NCI-H128 (cell line): ENCODE data around the gene C1RL.

Experiments used
- DNase-seq: peaks from one replicate; lab custom pipeline; 2025; ENCODE audit not compliant: unreplicated experiment; lab: John Stamatoyannopoulos, UW

C1RL gene

GRCh38 chr12:7137908-7138307 lies 28.9 kb upstream of the C1RL start:
- DNase-seq = no peak

DNA sequence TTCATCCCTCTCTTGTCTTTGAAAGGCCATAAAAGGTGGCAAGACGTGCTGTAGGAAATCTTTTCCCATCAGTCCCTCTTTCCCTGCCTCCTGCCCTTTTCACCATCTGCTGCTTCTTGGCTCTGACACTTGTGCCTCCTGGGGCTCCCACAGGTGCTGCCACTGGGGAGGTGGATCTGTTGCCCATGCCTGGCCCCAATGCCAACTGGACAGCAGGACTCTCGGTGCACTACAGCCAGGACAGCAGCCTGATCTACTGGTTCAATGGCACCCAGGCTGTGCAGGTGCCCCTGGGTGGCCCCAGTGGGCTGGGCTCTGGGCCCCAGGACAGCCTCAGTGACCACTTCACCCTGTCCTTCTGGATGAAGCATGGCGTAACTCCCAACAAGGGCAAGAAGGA lies 27.7 kb upstream of the C1RL start:
- DNase-seq = no peak

DNA sequence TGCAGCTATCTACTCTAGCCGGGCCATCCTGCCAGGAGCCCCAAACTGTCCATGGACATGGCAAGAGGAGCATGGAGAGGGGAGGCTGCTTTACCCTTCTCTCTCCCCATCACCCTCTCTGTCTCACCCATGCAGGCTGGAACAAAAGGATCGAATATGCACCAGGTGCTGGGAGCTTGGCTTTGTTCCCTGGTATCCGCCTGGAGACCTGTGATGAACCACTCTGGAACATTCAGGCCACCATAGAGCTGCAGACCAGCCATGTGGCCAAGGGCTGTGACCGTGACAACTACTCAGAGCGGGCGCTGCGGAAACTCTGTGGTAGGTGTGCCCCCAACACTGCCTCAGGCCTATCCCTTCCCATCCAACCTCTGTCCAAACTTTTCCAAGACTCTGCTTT lies 27.1 kb upstream of the C1RL start:
- no peak for DNase-seq

DNA sequence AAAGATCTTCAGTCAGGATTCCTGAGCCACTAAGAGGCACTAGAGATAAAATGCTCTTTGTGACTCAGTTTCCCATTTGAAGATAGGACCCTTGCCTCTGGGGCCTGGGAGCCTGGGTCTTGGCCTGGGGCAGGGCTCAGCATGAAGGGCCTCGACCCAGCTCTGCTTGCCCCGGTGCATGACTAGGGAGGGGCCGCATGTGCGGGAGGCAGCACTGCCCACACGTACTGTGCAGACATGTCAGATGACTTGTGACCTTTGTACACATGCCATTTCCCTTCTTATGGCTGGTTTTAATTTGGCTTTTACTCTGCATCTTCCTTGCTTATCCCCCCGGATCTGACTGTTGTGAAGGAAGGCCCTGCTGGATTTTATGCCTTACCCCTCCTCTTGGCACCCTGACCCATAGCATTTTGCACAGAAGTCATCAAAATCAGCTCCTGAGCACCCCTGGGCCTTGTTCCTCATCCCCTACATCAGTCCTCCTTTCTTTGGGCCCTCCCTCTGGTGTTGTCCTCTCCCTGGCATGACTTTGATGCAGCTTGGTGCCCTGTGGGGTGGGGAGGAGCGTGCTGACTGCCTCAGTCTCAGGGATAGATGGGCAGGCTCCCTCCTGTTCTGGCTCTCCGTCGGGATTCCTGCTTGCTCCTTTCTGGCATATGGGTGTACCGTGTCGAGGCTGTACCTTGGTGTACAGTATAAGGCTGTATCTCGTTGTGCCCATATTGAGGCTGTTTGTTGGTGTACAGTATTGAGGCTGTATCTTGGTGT lies 25.6 kb upstream of the C1RL start:
- no peak for DNase-seq

DNA sequence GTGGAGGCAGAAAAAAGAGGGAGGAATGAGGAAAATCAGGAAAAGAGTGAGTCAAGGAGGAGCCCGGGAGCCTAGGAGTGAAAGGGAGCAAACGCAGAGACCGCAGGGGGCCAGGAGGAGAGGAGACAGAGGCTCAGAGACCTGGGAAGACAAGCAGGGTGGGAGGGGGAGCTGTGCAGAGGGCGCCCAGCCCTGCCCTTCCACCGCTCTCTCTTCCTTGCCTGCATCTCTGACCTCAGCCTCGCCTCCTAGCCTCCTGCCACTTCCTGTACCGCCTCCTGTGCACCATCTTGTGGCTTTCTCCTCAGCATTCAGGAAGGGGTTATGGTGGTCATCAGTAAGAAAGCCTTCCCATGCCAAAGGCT lies 22.5 kb upstream of the C1RL start:
- DNase-seq = no peak

DNA sequence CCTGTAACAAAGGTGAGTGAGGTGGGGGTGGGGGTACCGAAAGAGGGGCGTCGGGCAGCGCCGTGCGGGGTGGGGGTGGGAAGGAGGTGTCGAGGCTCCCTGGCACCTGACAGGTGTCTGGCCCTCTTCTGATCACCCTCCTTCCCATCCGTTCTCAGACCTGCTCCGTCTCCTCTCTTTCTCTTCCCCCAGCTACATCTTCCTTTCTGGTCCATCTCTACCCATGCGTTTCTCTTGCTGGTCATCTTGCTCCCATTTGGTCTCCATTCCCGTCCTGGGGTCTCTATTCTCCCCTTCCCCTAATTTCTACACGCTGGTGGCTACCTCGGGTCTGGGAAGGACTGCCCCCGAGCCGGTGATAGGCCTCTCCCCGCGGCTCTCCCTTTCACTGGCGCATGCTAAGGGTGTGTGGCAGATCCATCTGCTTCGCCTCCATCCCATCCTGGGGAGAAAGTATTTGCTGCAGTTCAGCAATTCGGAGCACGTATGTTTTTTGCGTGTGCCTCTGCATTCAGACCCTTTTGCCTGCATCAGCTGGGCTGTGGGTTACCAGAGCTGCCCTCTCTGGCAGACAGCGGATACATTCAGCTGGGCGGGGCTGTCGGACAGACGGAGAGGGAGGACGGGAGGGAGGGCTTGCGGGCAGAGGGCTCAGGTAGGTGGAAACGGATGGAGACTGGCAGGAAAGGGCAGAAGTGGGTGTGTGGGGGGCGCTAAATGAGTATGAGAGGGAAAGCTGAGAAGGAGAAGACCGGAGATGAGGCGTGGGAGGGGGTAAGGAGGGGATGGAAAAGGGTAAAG lies 21.9 kb upstream of the C1RL start:
- DNase-seq = peak; percentile 44

GRCh38 chr12:7129872-7130691 lies 21.1 kb upstream of the C1RL start, which contains the start of gene CLSTN3:
TSS of gene CLSTN3 (plus strand) at chr12:7130371. CDS start at chr12:7130649, 278 bp downstream.
- peak; percentile 78 for DNase-seq

DNA sequence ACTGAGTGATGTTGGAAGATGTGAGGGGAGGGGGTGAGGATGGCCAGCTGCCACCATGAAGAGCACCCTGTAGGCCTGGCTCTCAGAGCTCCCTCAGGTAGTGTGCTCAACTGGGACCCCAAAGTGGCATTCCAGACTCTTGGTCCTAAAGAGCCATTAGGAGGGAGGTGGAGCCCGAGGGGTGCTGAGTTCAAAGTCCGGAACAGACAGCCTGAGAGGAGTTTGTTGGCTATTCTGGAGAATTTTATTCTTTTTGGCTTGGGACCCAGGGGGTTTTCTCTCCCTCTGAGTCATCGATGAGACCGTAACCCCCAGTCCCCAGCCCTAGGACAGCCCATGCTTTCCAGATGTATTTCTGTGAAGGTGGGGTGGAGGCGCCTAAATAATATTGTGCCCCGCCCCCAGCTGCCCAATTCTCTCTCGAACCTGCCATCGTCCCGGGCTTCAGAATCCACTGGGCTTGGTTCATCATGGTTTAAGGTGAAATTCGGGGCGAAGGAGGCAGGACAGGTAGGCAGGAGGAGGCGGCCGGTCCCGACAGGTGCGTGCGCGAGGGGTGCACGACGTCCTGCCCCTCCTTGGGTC lies 20.4 kb upstream of the C1RL start:
- DNase-seq = no peak

DNA sequence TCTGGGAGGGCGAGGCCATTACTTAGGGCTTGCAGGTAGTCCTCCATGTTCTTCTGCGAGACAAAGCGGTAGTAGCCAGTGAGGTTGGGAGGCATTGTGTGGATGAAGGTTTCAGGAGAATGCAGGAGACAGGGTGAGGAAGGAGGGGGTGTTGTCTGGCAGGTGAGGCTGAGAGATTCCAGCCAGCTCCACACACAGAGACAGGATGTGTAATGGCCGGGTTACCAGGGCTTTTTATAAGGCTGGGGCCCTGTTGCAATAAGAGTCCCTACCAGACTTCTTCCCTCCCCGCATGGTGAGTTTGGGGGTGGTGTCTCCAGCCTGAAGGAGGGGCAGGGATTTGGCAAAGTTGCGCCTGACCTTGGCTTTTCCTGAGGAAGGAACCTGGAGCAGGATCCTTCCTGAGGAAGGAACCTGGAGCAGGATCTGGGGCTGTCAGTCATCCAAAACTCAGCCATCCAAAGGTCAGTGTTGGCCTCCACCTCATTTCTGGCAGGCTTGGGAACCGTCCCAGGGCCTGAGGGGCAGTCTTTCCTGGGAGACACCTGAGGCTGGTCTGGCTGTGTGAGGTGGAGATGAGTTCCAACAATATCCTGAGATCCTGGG lies 19.8 kb upstream of the C1RL start, which contains the start of gene RBP5:
RBP5 (minus strand) TSS at position 209 of the 606 bp plus-strand sequence; CDS start at position 95, 114 bp downstream.
- DNase-seq = no peak

GRCh38 chr12:7127916-7128626 lies 19.1 kb upstream of the C1RL start:
- no peak for DNase-seq

DNA sequence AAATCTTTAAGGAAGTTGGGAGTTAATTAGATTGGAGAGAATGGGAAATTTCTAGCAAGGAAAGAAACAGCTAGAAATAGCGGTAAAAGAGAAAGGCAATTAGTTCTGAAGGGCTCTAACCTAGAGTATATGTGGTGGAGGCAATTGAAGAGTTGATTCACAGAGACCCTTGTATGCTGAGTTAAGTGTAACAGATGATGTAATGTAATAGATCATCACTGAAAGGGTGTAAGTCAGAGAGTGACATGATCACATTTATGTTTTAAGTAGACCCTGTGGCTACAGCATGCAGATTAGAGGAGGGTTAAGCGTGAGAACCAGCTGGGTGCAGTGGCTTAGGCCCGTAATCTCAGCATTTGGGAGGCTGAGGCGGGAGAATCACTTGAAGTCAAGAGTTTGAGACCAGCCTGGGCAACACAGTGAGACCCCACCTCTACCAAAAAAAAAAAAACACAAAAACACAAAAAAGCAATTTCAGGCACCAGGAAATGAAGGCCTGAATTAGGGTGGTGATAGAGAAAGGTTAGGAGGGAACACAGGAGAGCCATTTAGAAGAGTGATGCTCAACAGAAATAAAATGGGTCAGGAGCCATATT lies 16.7 kb upstream of the C1RL start:
- DNase-seq = no peak

GRCh38 chr12:7123806-7124522 lies 14.9 kb upstream of the C1RL start:
- no peak for DNase-seq

DNA sequence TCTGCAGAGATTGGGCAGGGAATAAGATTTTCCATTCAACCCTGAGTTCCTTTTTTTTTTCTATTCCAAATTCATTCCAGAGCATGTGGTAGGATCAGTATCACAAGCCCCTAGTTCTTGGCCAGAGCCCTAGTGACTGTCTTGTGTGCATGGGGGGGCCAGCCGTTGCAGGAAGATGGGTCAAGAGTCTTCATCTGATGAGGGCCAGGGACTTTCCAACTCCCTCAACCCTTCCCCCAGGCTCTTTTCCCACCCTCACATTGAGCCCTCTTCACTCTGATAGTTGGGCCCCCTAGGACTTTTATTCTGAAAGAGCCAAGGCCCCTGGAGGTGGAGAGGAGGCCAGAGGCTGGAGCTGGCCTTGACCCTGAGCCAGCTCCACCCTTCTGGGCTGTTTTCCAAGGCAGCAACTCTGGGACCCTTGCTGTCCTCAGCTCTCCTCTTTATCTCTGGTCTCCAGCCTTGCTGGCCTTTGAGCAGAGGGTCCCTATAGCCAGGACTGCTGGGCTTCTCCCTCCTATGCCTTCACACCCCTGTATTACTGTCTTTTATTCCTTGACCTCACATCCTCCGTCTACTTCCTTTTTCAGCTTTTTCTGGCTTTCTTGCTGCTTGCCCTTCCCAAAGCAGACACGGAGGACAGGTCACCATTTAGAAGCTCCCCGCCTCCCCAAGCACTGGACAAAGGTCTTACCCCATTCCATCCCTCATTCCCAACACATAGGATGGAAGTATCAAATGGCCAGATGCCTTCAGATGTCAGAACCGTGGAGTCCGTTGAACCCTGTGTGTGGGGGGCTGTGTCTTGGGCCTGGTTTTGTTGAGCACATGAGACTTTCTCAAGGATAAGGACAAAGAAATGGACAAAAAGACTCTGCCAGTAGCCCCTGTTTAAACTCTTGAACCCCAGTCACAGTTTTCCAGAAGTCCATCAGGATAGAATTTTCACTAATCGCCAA lies 14.1 kb upstream of the C1RL start:
- no peak for DNase-seq

- no peak for DNase-seq
Observed at GRCh38 chr12:7121324-7121723, 12.3 kb upstream of the C1RL start.

DNA sequence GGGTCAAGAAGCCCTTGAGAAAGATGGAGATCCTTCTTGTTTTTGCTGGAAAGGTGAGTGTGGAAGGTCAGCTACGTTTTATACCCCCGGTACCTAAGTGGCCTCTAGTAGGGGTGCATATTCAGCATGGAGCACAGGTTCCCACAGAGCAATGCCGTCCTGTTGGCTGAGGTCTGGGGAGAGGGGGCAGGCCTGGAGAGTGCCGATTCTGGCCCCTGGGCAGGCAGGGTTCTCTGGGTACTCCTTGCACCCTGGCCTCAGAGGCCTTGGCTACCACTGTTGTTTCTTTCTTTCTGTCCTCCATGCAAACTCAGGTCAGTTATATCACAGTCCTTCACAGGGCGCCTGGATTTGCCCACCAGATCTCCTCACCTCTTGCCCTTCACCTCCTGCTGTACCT lies 11.2 kb upstream of the C1RL start:
- no peak for DNase-seq

DNA sequence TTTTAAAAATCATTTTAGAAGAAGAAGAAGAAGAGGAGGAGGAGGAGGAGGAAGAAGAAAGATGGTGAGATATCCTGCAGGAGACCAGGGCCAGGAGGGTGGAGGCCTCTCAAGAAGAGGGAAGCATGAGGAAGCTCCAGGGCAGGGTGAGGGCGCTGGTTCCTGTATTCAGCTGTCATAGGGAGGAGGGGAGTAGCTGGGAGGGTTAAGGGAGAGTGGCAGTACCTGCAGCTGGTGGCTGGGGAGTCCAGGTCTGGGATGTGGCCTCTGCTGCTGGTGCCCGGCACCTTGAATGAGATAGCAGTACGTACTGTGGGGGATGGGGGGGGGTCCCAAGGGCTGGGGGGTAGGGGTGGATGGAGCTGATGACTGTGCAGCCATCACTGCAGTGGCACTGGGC lies 9.9 kb upstream of the C1RL start:
- no peak for DNase-seq

- DNase-seq = no peak
Observed at GRCh38 chr12:7117670-7118069, 8.7 kb upstream of the C1RL start.

DNA sequence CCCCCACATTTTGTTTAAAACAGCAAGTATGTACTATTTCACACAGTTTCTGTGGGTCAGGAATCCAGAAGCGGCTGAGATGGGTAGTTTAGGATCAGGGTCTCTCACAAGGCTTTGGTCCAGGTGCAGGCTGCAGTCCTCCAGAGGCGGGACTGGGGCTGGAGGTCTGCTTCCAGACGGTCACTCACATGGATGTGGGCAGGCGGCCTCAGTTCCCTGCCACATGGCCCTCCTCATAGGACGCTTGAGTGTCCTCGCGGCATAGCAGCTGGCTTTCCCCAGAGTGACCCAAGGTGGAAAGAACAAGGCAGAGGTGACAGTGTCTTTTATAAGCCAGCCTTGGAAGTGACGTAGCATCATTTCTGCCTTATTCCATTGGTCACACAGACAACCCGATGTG lies 7.9 kb upstream of the C1RL start:
- no peak for DNase-seq
